ENCODE data around the gene OSBPL10. TPM values are rescaled to one million over a fixed set of nuclear protein-coding genes. Genes with fewer than 3 reads are reported as not detected.

The OSBPL10 gene
- total and polyA plus RNA-seq, 8 donors = 26.6 to 42.6 (median 38.6) TPM

DNA sequence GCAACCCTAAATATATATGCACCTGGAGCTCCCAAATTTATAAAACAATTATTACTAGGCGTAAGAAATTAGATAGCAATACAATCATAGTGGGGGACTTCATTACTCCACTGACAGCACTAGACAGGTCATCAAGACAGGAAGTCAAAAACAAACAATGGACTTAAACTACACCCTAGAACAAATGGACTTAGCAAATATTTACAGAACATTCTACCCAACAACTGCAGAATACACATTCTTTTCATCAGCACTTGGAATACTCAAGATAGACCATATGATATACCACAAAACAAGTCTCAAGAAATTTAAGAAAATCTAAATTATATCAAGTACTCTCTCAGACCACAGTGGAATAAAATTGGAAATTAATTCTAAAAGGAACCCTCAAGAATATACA is 201.5 kb downstream of the OSBPL10 start:
- Histone ChIP-seq H3K9me3 (peaks cover 0 to 12% of the 10 kb centered on the region in 2 donors), H3K27ac (no peak overlapping the region), H3K36me3 (no peaks in the 10 kb centered on the region), H3K4me3 (no peak overlapping the region), H3K4me1 (no peaks in the 10 kb centered on the region), H3K27me3 (no peaks in the 10 kb centered on the region)
- intact Hi-C loops (cut with DNase I) = no loop called here
- TF ChIP-seq, protein P1, sequence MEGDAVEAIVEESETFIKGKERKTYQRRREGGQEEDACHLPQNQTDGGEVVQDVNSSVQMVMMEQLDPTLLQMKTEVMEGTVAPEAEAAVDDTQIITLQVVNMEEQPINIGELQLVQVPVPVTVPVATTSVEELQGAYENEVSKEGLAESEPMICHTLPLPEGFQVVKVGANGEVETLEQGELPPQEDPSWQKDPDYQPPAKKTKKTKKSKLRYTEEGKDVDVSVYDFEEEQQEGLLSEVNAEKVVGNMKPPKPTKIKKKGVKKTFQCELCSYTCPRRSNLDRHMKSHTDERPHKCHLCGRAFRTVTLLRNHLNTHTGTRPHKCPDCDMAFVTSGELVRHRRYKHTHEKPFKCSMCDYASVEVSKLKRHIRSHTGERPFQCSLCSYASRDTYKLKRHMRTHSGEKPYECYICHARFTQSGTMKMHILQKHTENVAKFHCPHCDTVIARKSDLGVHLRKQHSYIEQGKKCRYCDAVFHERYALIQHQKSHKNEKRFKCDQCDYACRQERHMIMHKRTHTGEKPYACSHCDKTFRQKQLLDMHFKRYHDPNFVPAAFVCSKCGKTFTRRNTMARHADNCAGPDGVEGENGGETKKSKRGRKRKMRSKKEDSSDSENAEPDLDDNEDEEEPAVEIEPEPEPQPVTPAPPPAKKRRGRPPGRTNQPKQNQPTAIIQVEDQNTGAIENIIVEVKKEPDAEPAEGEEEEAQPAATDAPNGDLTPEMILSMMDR (IDR thresholded peaks at IDR 0.05) = no peak
- DNase-seq (no peak), ATAC-seq (no peak)

DNA sequence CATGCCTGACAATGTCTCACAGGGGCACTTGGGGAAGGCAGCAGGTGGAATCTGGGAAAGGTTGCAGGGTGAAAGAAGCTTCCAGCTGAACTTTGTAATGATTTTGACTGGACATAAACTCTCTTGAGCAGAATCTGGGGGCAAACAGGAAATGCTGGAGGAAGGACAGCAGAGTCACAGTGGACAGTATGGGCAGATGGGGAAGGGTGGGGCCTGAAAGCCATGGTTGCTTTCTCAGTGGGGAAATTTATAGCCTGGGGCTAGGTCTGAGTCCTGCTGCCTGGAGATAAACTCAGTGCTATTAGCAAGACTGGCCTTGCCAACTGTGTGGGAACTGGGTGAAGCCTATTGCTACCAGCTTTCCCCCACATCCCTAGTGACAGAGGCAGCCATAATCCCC is 203.2 kb downstream of the OSBPL10 start:
- no peaks in the 10 kb centered on the region for H3K4me1 ChIP-seq
- DNase-seq (no peak), ATAC-seq (no peak)
- H3K9me3 ChIP-seq = peaks cover 0 to 12% of the 10 kb centered on the region in 2 donors
- no peak overlapping the region for H3K27ac ChIP-seq
- intact Hi-C loops (cut with DNase I) = no loop called here
- no peak overlapping the region for H3K4me3 ChIP-seq
- TF ChIP-seq, protein P1 (IDR thresholded peaks at IDR 0.05) = no peak
- no peaks in the 10 kb centered on the region for H3K36me3 ChIP-seq
- H3K27me3 ChIP-seq = no peaks in the 10 kb centered on the region

DNA sequence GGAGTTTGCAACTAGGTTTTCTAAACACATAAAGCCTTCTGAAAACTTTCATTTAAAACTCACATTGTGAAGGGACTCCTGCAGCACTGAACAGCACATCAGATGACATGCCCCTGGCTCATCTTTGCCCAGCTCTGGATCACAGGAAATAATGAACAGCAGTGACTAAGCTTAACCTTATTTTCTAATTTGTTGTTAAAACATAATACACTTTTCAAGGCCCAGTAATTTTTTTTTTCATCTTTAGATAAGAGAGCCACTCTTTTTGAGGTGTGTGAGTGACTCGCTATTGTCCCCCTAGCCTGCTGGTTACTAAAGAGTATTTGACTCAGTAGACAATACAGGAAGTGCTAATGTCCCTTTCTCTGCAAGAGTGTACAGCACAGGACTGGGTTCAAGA is 204.0 kb downstream of the OSBPL10 start:
- intact Hi-C loops (cut with DNase I) = no loop called here
- Histone ChIP-seq H3K9me3 (peaks cover 0 to 12% of the 10 kb centered on the region in 2 donors), H3K36me3 (no peaks in the 10 kb centered on the region), H3K27ac (no peak overlapping the region), H3K4me1 (no peaks in the 10 kb centered on the region), H3K4me3 (no peak overlapping the region), H3K27me3 (no peaks in the 10 kb centered on the region)
- ATAC-seq (no peak), DNase-seq (no peak)
- TF ChIP-seq, protein P1 (IDR thresholded peaks at IDR 0.05) = no peak

DNA sequence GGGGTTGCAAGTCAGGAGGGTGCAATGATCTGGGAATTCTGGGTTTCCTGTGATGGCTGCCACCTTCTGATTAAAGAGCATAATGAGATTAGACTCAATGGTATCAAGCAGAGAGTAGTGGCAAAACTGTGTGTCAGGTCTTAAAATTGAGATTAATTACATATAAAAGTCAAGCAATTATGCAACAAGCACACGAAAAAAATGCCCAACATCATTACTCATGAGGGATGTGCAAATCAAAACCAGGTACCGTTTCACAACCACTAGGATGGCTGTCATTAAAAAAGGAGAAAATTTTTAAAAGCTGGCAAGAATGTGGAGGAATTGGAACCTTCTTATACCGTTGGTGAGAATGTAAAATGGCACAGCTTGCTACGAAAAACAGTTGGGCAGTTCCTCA is 205.0 kb downstream of the OSBPL10 start:
- DNase-seq (no peak), ATAC-seq (no peak)
- TF ChIP-seq, protein P1 (IDR thresholded peaks at IDR 0.05) = no peak
- no peaks in the 10 kb centered on the region for H3K36me3 ChIP-seq
- no peak overlapping the region for H3K27ac ChIP-seq
- no peaks in the 10 kb centered on the region for H3K27me3 ChIP-seq
- intact Hi-C loops (cut with DNase I) = no loop called here
- H3K4me1 ChIP-seq = no peaks in the 10 kb centered on the region
- H3K4me3 ChIP-seq = no peak overlapping the region
- H3K9me3 ChIP-seq = peaks cover 0 to 12% of the 10 kb centered on the region in 2 donors

DNA sequence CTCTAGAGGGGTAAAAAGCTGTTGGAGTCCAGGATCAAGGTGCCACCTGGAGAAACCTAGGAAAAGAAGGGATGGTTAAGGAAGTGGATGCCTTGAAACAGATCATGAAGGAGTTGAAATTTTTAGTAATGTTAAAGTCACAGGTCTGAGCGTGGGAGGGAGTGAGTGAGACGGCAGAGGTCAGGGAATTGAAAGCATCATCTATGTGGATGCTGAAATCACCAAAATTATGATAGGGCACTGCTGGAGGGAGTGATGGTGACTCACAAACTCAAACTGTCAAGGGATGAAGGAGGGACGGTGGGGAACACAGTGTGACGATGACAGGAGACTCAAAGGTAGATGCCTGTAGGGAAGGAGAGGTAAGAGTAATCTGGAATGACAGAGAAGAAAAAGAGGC is 205.7 kb downstream of the OSBPL10 start:
- Histone ChIP-seq H3K36me3 (no peaks in the 10 kb centered on the region), H3K4me1 (no peaks in the 10 kb centered on the region), H3K27ac (no peak overlapping the region), H3K27me3 (no peaks in the 10 kb centered on the region), H3K9me3 (peaks cover 0 to 12% of the 10 kb centered on the region in 2 donors), H3K4me3 (no peak overlapping the region)
- TF ChIP-seq, protein P1 (IDR thresholded peaks at IDR 0.05) = no peak
- intact Hi-C loops (cut with DNase I) = no loop called here
- ATAC-seq = no peak
- no peak for DNase-seq
